Mononuclear cell (primary cell): ENCODE results near the gene KLKB1. TPM values are rescaled to one million over a fixed set of nuclear protein-coding genes. Genes with fewer than 3 reads are reported as not detected.
"Not testable (repeated sequence)": the region's sequence is repeated elsewhere in the genome, so short reads cannot be mapped to it uniquely, and the experiment has no call there.

Source experiments
- H3K27me3 ChIP-seq: 2 replicates; pipeline ENCODE4 v1.6.0; 2011; ENCODE audit warnings: low read length, control low read depth; ENCODE audit not compliant: insufficient read depth
- H3K4me1 ChIP-seq: 2 replicates; pipeline ENCODE4 v1.5.1; 2011; ENCODE audit warnings: mild to moderate bottlenecking, low read length, control low read depth; ENCODE audit not compliant: insufficient read depth
- H3K4me3 ChIP-seq: 2 replicates; pipeline ENCODE4 v1.5.1; 2011; ENCODE audit warnings: mild to moderate bottlenecking, low read length, moderate library complexity
- H3K9me3 ChIP-seq: 2 replicates; pipeline ENCODE4 v1.5.1; 2011; ENCODE audit warnings: low read depth, mild to moderate bottlenecking, control low read depth, low read length
- total RNA-seq: library from RNA; depleted of rRNA; stranded (reverse); fragments of >200 nt; gene quantifications from one replicate; pipeline ENCODE4 v1.2.3, GENCODE V29; 2012

KLKB1 gene
- total RNA-seq, 1 donor = 0.63 TPM

- H3K4me1 ChIP-seq = no peaks in the 10 kb centered on the region
- H3K9me3 ChIP-seq = no peaks in the 10 kb centered on the region
- H3K27me3 ChIP-seq = no peaks in the 10 kb centered on the region
- H3K4me3 ChIP-seq = no peak overlapping the region
Observed at GRCh38 chr4:186204686-186205085, 22.6 kb upstream of the KLKB1 start.

- no peaks in the 10 kb centered on the region for H3K27me3 ChIP-seq
- H3K9me3 ChIP-seq = no peaks in the 10 kb centered on the region
- no peak overlapping the region for H3K4me3 ChIP-seq
- H3K4me1 ChIP-seq = no peaks in the 10 kb centered on the region
Observed at GRCh38 chr4:186205156-186205555, 22.2 kb upstream of the KLKB1 start.

- Histone ChIP-seq H3K27me3 (no peaks in the 10 kb centered on the region), H3K9me3 (no peaks in the 10 kb centered on the region), H3K4me3 (no peak overlapping the region), H3K4me1 (no peaks in the 10 kb centered on the region)
Observed at GRCh38 chr4:186216465-186217024, 10.8 kb upstream of the KLKB1 start.

GRCh38 chr4:186217733-186218293 lies 9.5 kb upstream of the KLKB1 start:
- Histone ChIP-seq H3K9me3 (no peaks in the 10 kb centered on the region), H3K4me3 (no peak overlapping the region), H3K4me1 (no peaks in the 10 kb centered on the region), H3K27me3 (no peaks in the 10 kb centered on the region)

- H3K9me3 ChIP-seq = no peaks in the 10 kb centered on the region
- no peaks in the 10 kb centered on the region for H3K27me3 ChIP-seq
- no peak overlapping the region for H3K4me3 ChIP-seq
- no peaks in the 10 kb centered on the region for H3K4me1 ChIP-seq
Observed at GRCh38 chr4:186221624-186222023, 5.7 kb upstream of the KLKB1 start.

- Histone ChIP-seq H3K9me3 (no peaks in the 10 kb centered on the region), H3K4me1 (no peaks in the 10 kb centered on the region), H3K27me3 (no peaks in the 10 kb centered on the region), H3K4me3 (no peak overlapping the region)
Observed at GRCh38 chr4:186225848-186226247, 1.5 kb upstream of the KLKB1 start.

GRCh38 chr4:186226521-186227189 lies 652 bp upstream of the KLKB1 start:
- no peaks in the 10 kb centered on the region for H3K27me3 ChIP-seq
- no peaks in the 10 kb centered on the region for H3K9me3 ChIP-seq
- H3K4me3 ChIP-seq = no peak overlapping the region
- no peaks in the 10 kb centered on the region for H3K4me1 ChIP-seq

GRCh38 chr4:186227744-186228513 lies 622 bp downstream of the KLKB1 start:
- H3K27me3 ChIP-seq = no peaks in the 10 kb centered on the region
- no peak overlapping the region for H3K4me3 ChIP-seq
- no peaks in the 10 kb centered on the region for H3K4me1 ChIP-seq
- H3K9me3 ChIP-seq = no peaks in the 10 kb centered on the region

- no peaks in the 10 kb centered on the region for H3K9me3 ChIP-seq
- H3K4me1 ChIP-seq = no peaks in the 10 kb centered on the region
- no peak overlapping the region for H3K4me3 ChIP-seq
- no peaks in the 10 kb centered on the region for H3K27me3 ChIP-seq
Observed at GRCh38 chr4:186228514-186228894, 1.2 kb downstream of the KLKB1 start.

GRCh38 chr4:186234367-186234766 lies 7.1 kb downstream of the KLKB1 start:
- Histone ChIP-seq H3K4me1 (no peaks in the 10 kb centered on the region), H3K27me3 (no peaks in the 10 kb centered on the region), H3K4me3 (no peak overlapping the region), H3K9me3 (no peaks in the 10 kb centered on the region)

GRCh38 chr4:186236126-186236525 lies 8.8 kb downstream of the KLKB1 start:
- Histone ChIP-seq H3K27me3 (no peaks in the 10 kb centered on the region), H3K4me1 (no peaks in the 10 kb centered on the region), H3K9me3 (no peaks in the 10 kb centered on the region), H3K4me3 (no peak overlapping the region)

GRCh38 chr4:186240452-186240847 lies 13.1 kb downstream of the KLKB1 start:
- Histone ChIP-seq H3K4me1 (no peaks in the 10 kb centered on the region), H3K4me3 (no peak overlapping the region), H3K9me3 (no peaks in the 10 kb centered on the region), H3K27me3 (no peaks in the 10 kb centered on the region)

- no peaks in the 10 kb centered on the region for H3K27me3 ChIP-seq
- H3K4me3 ChIP-seq = no peak overlapping the region
- no peaks in the 10 kb centered on the region for H3K9me3 ChIP-seq
- no peaks in the 10 kb centered on the region for H3K4me1 ChIP-seq
Observed at GRCh38 chr4:186240848-186241491, 13.7 kb downstream of the KLKB1 start.

GRCh38 chr4:186241616-186242015 lies 14.3 kb downstream of the KLKB1 start:
- no peaks in the 10 kb centered on the region for H3K4me1 ChIP-seq

GRCh38 chr4:186242031-186242430 lies 14.7 kb downstream of the KLKB1 start:
- H3K9me3 ChIP-seq, H3K4me3 ChIP-seq, H3K27me3 ChIP-seq, H3K4me1 ChIP-seq: not testable (repeated sequence)

More at GRCh38 chr4:186241616-186242015, 14.3 kb downstream of the KLKB1 start:
- no peaks in the 10 kb centered on the region for H3K9me3 ChIP-seq
- no peak overlapping the region for H3K4me3 ChIP-seq
- no peaks in the 10 kb centered on the region for H3K27me3 ChIP-seq
